GM19351 (cell line): Measurements from ENCODE around the gene BOC.

Source experiments
- ATAC-seq: cut with Tn5 transposase; IDR thresholded peaks from one replicate; pipeline ENCODE4 v1.9.1; 2021; ENCODE audit warnings: mild to moderate bottlenecking, moderate library complexity; ENCODE audit not compliant: unreplicated experiment

BOC gene

GRCh38 chr3:113285226-113285625 lies 73.9 kb downstream of the BOC start:
- no peak for ATAC-seq

GRCh38 chr3:113285741-113286140 lies 74.4 kb downstream of the BOC start:
- no peak for ATAC-seq

- no peak for ATAC-seq
Measured at GRCh38 chr3:113286524-113286923, 75.2 kb downstream of the BOC start.

- ATAC-seq, result no peak
Measured at GRCh38 chr3:113287111-113287802, 75.9 kb downstream of the BOC start.

- ATAC-seq, result no peak
Measured at GRCh38 chr3:113287803-113288648, 76.7 kb downstream of the BOC start.

- no peak for ATAC-seq
Measured at GRCh38 chr3:113288881-113289280, 77.5 kb downstream of the BOC start.

GRCh38 chr3:113291572-113291971 lies 80.2 kb downstream of the BOC start:
- no peak for ATAC-seq

GRCh38 chr3:113292933-113293332 lies 81.6 kb downstream of the BOC start:
- ATAC-seq, result no peak

- ATAC-seq, result no peak
Measured at GRCh38 chr3:113293348-113293747, 82.0 kb downstream of the BOC start.

GRCh38 chr3:113295463-113295862 lies 84.1 kb downstream of the BOC start:
- ATAC-seq, result no peak

- no peak for ATAC-seq
Measured at GRCh38 chr3:113297287-113297686, 85.9 kb downstream of the BOC start.

- no peak for ATAC-seq
Measured at GRCh38 chr3:113297841-113298240, 86.5 kb downstream of the BOC start.

GRCh38 chr3:113300596-113300995 lies 89.2 kb downstream of the BOC start:
- ATAC-seq, result no peak

- no peak for ATAC-seq
Measured at GRCh38 chr3:113304102-113304501, 92.7 kb downstream of the BOC start.

- no peak for ATAC-seq
Measured at GRCh38 chr3:113304856-113305540, 93.6 kb downstream of the BOC start.

GRCh38 chr3:113310960-113311359 lies 99.6 kb downstream of the BOC start:
- no peak for ATAC-seq

GRCh38 chr3:113312416-113312815 lies 101.1 kb downstream of the BOC start:
- no peak for ATAC-seq

- ATAC-seq, result no peak
Measured at GRCh38 chr3:113314923-113315322, 103.6 kb downstream of the BOC start.

- ATAC-seq, result no peak
Measured at GRCh38 chr3:113329757-113330156, 118.4 kb downstream of the BOC start.

GRCh38 chr3:113330742-113331141 lies 119.4 kb downstream of the BOC start:
- no peak for ATAC-seq

- no peak for ATAC-seq
Measured at GRCh38 chr3:113331187-113331586, 119.8 kb downstream of the BOC start.
